KG1 (cell line): Measurements from ENCODE around the gene PDLIM7.

Experiments
- DNase-seq: peaks from one replicate; lab custom pipeline; 2025; lab: John Stamatoyannopoulos, UW

Gene PDLIM7

DNA sequence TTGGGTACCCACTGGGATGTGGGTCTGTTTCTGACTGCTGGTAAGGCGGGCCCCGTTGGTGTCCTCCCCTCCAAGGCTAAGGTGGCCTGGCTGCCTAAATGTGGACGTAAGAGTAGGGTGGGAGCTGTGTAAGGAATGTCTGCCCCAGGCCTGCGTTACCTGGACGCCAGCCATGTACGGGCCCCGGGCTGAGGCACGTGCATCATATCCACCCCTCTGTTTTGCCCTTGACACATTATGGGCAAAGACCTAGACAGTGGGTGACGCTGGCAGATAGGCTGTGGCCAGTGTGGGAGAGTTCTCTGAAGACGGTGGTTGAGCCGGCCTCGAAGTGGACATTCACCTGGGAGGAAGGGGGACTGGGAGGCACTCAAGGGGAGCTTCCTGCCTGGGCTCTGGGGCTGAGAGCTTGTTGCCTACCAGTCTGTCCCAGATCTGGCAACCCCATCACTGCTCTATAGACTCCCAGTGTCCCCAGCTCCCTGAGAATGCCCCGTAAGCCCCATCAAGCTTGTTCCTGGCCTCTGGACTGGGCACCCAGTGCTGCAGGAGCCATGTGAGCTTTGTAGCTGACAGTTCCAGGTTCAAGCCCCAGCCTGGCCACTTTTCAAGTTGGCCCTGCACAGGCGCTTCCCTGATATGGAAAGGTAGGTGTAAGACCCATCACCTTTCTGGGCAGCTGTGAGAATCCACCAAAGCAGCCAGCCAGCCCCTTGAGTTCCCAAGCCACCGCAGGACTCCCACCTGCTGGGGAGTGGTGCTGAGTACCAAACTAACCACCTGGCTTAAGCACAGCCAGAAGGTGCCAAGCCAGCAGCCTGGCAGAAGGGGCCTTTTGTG, 54.0 kb downstream of the PDLIM7 start:
- DNase-seq = no peak

DNA sequence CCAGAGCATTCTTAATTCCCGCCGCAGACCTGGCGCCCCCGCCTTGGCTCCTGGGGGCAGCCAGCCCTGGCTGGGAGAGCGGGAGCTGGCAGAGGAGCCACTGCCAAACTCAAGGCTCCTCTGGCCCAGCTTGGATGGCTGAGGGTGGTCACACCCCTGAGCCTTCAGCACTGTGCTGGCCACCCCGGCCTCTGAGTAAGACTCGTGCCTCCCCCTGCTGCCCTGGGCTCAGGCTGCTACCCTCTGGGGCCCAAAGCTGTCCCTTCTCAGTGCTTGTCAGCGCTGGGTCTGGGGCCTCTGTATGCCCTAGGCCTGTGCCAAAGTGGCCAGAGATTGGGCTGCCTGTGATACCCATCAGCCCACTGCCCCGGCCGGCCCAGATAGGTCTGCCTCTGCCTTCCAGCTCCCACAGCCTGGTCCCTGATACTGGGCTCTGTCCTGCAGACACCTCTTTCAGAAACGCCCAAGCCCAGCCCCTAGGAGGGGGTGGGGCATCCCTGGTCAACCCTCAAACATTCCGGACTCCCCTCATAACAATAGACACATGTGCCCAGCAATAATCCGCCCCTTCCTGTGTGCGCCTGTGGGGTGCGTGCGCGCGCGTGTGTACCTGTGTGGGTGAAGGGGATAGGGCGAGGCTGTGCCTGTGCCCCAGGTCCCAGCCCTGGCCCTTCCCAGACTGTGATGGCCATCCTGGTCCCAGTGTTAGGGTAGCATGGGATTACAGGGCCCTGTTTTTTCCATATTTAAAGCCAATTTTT, 55.2 kb downstream of the PDLIM7 start:
- no peak for DNase-seq

DNA sequence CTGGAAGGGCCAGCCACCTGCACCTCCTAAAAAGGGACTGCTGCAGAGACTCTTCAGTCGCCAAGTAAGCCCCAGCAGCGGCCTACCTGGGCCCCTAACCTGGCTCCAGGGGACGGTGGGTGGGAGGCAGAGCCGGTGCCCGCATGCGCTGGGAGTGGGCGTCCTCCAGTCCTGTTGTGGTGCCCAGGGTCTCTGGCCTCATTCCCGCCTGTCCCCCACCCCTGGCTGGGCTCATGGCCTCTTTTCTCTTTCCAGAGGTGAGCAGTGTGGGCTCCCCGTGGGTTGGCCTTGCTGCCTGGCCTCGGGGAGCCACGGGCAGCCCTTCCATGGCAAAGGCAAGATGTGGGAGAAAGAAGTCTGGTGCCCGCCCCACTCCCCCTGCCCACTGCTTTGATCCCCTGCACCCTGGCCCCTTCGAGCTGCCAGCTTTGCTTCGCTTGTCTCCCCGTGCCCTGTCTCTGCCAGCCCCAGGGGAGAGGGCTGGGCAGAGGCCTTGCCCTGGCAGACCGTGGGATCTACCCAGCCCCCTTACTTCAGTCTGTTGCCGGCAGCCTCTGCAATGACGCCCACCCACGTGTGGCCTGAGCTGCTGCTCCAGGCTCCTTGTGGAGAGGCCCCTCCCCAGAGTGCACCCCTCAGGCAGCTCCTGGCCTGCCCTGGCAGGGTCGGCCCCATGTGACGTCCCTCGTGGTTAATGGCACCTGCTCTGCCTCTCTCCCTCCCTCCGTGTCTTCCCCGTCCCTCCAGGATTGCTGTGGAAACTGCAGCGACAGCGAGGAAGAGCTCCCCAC, 56.2 kb downstream of the PDLIM7 start:
- no peak for DNase-seq

DNA sequence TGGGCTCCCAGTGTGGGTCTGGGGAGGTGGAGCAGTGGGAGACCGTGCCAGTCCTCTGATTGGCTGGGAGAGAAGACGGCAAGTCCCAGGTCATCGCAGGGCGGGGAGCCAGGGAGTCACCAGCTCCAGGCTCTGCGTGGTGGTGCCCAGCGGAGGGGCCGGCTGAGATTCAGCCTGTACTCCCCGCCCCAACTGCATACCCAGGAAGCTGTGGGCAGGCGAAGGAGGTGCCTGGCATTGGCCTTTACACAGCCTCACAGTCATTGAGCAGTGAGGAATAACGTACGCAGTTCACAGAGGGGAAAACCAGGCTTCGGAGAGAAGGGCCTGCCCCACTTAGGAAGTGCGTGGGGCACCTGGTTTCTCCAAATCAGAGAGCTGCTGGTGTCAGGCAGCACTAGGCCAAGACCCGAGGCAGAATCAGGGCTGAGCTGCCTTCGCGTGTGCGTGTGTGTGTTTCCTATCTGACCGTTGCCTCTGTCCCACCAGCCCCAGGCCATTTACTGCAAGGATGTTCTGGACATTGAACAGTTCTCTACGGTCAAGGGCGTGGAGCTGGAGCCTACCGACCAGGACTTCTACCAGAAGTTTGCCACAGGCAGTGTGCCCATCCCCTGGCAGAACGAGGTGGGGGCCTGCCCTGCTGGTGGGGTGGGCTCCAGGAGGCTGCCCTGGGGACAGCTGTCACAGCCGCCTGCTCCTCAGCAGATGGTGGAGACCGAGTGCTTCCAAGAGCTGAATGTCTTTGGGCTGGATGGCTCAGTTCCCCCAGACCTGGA, 57.0 kb downstream of the PDLIM7 start:
- DNase-seq = no peak

DNA sequence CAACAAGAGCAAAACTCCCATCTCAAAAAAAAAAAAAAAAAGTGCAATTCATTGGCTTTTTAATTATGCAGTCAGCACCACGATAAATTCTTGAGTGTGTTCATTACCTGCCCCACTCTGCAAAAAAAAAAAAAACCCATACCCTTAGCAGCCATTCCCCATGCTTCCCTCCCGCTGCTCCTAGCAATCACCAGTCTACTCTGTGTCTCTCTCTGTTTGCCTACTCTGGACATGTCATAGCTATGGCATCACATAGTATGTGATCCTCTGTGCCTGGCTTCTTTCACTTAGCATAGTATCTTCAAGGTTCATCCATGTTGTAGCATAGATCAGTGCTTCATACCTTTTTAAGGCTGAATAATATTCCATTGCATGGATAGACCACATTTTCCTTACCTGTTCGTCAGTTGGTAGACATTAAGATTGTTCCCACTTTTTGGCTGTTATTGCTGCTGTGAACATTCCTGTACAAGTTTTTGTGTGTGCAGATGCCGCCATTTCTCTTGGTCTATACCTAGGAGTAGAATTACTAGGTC, 57.8 kb downstream of the PDLIM7 start:
- no peak for DNase-seq

DNA sequence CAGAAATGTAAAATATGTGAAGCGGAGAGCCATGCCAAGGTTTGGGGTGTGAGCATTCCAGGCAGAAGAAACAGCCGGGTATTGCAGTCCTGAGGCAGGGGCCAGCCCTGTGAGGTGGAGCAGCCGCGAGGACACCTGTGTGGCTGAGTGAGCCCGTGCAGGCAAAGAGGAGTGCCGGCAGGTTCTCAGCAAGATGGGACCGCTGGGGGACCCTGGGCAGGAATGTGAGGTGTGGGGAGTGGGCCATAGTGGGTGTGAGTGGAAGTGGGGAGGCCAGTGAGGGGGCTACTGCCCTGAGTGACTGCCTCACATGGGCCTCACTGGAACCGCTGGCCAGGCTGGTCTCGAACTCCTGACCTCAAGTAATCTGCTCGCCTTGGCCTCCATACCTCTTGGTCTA, 58.9 kb downstream of the PDLIM7 start:
- DNase-seq = no peak

DNA sequence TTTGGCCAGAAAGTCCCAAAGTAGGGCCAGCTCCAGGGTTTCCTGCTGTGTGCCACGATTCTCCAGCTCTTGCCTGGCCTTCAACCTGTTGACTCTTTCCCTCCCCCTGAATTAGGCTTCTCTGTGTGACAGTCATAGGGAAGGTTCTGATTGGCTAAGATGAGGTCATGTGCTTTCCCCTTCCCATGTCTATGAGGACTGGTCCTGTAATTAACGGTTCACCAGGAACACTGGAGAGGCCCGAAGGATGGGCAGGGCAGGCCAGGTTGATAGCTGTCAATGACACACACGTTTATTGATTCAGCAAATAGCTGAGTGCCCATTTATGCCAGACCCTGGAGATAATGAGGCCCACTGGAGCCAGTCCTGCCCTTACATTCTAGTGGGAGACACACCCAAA, 59.8 kb downstream of the PDLIM7 start:
- no peak for DNase-seq

DNA sequence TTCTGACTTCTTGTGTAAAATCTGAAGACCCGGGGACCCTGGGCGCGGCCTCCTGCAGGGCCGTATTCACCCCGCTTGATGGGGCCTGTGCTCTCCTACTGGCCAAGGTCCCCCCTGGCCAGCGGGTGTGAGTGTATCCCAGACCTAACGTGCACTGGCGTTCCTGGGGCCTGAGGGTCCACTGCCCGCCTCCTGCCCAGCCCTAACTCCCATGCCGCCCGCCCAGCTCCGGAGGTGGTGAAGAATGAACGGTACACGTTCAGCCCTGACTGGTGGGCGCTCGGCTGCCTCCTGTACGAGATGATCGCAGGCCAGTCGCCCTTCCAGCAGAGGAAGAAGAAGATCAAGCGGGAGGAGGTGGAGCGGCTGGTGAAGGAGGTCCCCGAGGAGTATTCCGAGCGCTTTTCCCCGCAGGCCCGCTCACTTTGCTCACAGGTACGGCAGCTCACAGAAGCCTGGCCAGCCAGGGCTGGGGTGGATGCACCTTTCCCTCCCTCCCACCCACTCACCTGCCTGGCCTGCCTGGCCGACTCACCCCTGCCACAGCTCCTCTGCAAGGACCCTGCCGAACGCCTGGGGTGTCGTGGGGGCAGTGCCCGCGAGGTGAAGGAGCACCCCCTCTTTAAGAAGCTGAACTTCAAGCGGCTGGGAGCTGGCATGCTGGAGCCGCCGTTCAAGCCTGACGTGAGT, 61.4 kb downstream of the PDLIM7 start:
- DNase-seq = no peak

DNA sequence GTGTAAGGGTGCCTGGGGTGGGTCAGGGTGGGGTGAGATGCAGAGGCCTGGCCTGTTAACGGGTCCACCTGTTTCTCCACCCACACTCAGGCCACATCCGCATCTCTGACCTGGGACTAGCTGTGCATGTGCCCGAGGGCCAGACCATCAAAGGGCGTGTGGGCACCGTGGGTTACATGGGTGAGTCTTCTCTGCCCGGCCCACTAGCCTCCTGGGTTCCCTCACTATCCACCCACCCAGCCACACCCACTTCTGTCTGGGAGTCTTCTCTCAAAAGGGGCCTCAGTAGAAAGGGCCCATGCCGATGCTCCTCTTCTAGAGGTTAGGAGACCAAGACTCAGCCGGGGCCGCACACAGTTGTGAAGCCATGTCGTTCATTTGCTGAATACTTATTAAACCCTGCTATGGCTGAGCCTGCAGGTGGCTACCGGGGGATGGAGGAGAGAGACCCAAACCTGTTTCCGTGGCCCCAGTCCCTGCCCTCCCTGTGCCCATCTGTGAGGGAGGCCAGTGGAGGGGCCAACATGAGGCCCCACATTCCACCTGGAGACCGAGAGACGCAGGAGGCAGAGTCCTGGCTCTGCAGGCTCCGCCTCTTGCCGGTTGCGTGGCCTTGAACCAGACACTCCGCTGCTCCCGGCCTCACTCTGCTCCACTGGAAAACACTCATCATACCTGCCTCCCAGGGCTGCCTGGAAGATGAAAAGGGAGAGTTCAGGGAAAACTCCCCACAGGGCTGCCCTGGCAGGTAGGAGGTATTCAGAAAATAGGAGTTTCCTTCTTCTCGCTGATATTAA, 62.3 kb downstream of the PDLIM7 start:
- DNase-seq = no peak

DNA sequence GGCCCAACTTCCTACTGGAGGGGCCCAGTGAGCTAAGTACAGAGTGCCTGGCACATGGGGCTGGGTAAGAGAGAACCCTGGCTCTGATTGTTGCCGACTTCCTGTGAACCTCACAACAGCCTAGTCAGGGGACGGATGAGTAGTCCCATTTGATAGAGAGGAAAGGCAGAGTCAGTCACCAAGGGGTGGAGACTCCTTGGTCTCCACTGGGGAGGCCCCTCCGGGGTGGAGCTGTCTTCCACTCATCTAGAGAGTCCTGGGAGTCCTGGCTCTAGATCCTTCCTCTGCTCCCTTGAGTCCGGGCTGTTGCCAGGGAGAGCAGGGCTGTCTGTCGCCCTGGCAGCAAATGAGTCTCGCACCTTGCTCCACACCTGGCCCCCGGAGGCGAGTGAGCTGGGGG, 63.0 kb downstream of the PDLIM7 start:
- DNase-seq = no peak

DNA sequence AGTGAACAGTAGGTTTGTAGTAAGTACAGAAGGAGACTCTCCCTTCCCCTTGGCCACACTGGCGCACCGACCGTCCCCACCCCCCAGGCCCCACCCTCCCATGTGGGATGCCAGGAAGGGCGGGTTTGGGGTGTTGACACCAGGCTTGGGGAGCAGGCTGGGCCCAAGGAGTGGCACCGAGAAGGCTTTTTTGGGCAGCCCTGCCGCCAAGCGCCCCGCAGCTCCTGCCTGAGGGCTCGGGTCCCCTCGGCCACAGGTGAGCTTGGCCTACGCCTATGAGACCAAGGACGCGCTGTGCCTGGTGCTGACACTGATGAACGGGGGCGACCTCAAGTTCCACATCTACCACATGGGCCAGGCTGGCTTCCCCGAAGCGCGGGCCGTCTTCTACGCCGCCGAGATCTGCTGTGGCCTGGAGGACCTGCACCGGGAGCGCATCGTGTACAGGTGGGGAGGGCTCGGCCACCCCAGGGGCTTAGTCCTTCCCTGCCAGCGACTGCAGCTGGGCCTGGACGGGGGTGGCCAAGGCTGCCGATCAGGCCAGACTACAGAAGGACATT, 63.7 kb downstream of the PDLIM7 start:
- DNase-seq = no peak
